Gastroesophageal sphincter (tissue), 4 donors: Measurements from ENCODE around the gene PLEKHD1. TPM values are rescaled to one million over a fixed set of nuclear protein-coding genes. Genes with fewer than 3 reads are reported as not detected.

Source experiments
- ATAC-seq: fragments of 150-250 bp; one replicate; pipeline ENCODE4 v1.9.1; 2016; ENCODE audit warnings: mild to moderate bottlenecking, moderate library complexity
- H3K27ac ChIP-seq, 4 donors: fragments of 200-600 bp; sonication (generic) in 3 of 4; 1 replicate in 3 of 4; 2 replicates in 1 of 4; pipeline ENCODE4 v1.5.1; 2016 to 2019
- H3K27me3 ChIP-seq: fragments of 200-600 bp; sonication (generic); one replicate; pipeline ENCODE4 v1.5.1; 2019
- H3K36me3 ChIP-seq, 2 donors: fragments of 200-600 bp; sonication (generic); one replicate each; pipeline ENCODE4 v1.5.1; 2019; ENCODE audit warnings: control low read depth in 1 of 2
- H3K4me1 ChIP-seq, 3 donors: fragments of 200-600 bp; sonication (generic); 1 replicate in 2 of 3; 2 replicates in 1 of 3; pipeline ENCODE4 v1.5.1; 2016 to 2019; ENCODE audit warnings: control low read depth in 2 of 3
- H3K4me3 ChIP-seq, 2 donors: fragments of 200-600 bp; sonication (generic); one replicate each; pipeline ENCODE4 v1.5.1; 2019; ENCODE audit warnings: mild to moderate bottlenecking in 1 of 2, moderate library complexity in 1 of 2
- H3K9me3 ChIP-seq, 3 donors: fragments of 200-600 bp; sonication (generic); one replicate each; pipeline ENCODE4 v1.5.1; 2017 to 2019; ENCODE audit warnings: control low read depth in 2 of 3
- EP300 ChIP-seq: sonication (generic); formaldehyde crosslinking; IDR thresholded peaks from one replicate; pipeline ENCODE4 v1.6.1; 2017; ENCODE audit warnings: antibody characterized with exemption, mild to moderate bottlenecking
- POLR2A ChIP-seq, 2 donors: fragments of 450-650 bp; IDR thresholded peaks; one replicate each; pipeline ENCODE4 v1.6.1; 2017; ENCODE audit warnings: antibody characterized with exemption in 2 of 2, mild to moderate bottlenecking in 2 of 2, moderate library complexity in 1 of 2
- POLR2AphosphoS5 ChIP-seq: sonication (generic); formaldehyde crosslinking; IDR thresholded peaks from one replicate; pipeline ENCODE4 v1.6.1; 2017; ENCODE audit warnings: antibody characterized with exemption
- WGBS, 2 donors: methylation state at CpG; one replicate each; pipeline ENCODE4 v1.1.5; 2018; ENCODE audit warnings: low coverage in 1 of 2; 5-methylcytosine and 5-hydroxymethylcytosine counted together
- total RNA-seq, 4 donors: library from RNA; depleted of rRNA; stranded (reverse); fragments of >200 nt; gene quantifications; one replicate each; pipeline ENCODE4 v1.1.0, GENCODE V29; 2016
- TF ChIP-seq, protein P1 (sequence below), 4 experiments: fragments of 200-600 bp in 2 of 4; fragments of 450-650 bp in 2 of 4; sonication (generic) in 1 of 4; IDR thresholded peaks; one replicate each; pipeline ENCODE4 v1.5.1; 2017 to 2019; ENCODE audit warnings: antibody characterized with exemption in 4 of 4, mild to moderate bottlenecking in 2 of 4, moderate library complexity in 2 of 4

Gene PLEKHD1
- total RNA-seq, 4 donors from 2014 or later: 0.08 to 0.16 TPM; not detected in 2

DNA sequence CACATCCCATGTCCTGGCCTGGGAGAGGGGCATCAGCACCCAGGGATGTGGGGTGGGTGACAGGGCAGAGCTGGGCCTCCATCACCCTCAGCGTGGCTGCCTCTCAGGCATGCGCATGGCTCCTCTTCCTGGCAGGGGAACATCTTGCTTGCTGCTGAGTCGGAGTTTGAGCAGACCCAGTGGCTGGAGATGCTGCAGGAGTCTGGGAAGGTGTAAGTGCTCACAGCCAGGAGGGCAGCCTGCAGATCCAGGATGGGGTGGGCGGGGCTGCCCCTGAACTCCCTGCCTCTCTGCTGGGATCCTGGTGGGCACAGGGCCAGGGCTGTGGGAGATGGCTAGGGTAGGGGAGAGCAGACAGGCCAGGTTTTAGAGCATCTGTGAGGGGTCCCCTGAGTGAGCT is 16.2 kb downstream of the PLEKHD1 start:
- Histone ChIP-seq H3K4me1 (peaks cover 0 to 20% (median 8%) of the 10 kb centered on the region in 3 donors), H3K9me3 (no peaks in the 10 kb centered on the region), H3K4me3 (no peak overlapping the region), H3K27ac (no peak overlapping the region), H3K27me3 (peaks cover 10% of the 10 kb centered on the region), H3K36me3 (no peaks in the 10 kb centered on the region)
- 100% methylated on average over 1 of the region's 4 CpGs; no CpG with 5 or more reads in 1 of the 2 donors for WGBS, 2 donors
- no peak for TF ChIP-seq EP300
- TF ChIP-seq, protein P1, sequence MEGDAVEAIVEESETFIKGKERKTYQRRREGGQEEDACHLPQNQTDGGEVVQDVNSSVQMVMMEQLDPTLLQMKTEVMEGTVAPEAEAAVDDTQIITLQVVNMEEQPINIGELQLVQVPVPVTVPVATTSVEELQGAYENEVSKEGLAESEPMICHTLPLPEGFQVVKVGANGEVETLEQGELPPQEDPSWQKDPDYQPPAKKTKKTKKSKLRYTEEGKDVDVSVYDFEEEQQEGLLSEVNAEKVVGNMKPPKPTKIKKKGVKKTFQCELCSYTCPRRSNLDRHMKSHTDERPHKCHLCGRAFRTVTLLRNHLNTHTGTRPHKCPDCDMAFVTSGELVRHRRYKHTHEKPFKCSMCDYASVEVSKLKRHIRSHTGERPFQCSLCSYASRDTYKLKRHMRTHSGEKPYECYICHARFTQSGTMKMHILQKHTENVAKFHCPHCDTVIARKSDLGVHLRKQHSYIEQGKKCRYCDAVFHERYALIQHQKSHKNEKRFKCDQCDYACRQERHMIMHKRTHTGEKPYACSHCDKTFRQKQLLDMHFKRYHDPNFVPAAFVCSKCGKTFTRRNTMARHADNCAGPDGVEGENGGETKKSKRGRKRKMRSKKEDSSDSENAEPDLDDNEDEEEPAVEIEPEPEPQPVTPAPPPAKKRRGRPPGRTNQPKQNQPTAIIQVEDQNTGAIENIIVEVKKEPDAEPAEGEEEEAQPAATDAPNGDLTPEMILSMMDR (IDR thresholded peaks at IDR 0.05): no peak
- TF ChIP-seq POLR2A (IDR thresholded peaks at IDR 0.05): no peak
- TF ChIP-seq POLR2AphosphoS5: no peak
- no peak for ATAC-seq

DNA sequence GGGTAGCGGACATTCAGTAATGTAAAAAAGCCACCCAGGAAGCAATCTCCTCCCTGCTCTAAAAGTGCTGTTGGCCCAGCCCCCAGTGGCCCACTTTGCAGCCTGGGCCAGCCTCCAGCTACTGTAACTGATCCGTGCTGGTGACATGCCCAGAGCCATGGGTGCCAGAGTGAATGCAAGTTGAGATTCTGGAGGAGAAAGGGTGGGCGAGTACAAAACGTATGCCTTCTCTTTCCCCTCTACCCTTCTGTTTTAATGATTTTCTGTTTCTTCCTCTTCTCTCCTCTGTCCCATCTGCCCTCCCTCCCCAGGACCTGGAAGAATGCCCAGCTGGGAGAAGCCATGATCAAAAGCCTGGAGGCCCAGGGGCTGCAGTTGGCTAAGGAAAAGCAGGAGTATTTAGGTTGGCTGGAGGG is 16.9 kb downstream of the PLEKHD1 start:
- WGBS, 2 donors: 7% methylated on average over 3 of the region's 4 CpGs
- Histone ChIP-seq H3K4me3 (no peak overlapping the region), H3K9me3 (no peaks in the 10 kb centered on the region), H3K27ac (peak overlapping the region in 1 of 4 donors; percentile 17), H3K27me3 (peaks cover 10% of the 10 kb centered on the region), H3K36me3 (no peaks in the 10 kb centered on the region), H3K4me1 (peaks cover 0 to 20% (median 8%) of the 10 kb centered on the region in 3 donors)
- ATAC-seq: no peak
- TF ChIP-seq POLR2A (IDR thresholded peaks at IDR 0.05): no peak

DNA sequence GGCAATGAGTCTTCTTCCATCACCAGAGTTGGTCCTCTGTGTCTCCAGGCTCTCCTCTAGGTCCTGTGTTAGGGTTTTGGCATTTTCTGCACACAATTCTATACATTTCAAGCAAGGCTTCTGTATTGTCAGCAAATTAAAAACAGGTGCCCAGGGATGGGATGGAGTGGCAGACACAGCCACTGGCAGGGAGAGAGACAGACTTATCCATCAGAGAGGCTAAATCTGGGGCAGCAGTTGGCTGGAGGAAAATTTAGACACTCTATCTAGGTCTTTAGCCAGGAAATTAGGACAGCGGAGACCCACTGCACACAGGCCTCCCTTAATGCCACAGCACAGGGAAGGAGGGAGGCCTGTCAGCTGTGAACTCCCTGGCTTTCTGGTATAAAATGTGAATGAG is 20.2 kb downstream of the PLEKHD1 start:
- WGBS, 2 donors: 100% methylated on average over 1 of the region's 1 CpG
- Histone ChIP-seq H3K4me1 (peaks cover 0 to 20% (median 8%) of the 10 kb centered on the region in 3 donors), H3K27ac (no peak overlapping the region), H3K27me3 (no peaks in the 10 kb centered on the region), H3K36me3 (no peaks in the 10 kb centered on the region), H3K4me3 (no peak overlapping the region), H3K9me3 (no peaks in the 10 kb centered on the region)
- ATAC-seq: no peak
- TF ChIP-seq EP300 (no peak), POLR2AphosphoS5 (no peak), POLR2A (IDR thresholded peaks at IDR 0.05) (no peak)

DNA sequence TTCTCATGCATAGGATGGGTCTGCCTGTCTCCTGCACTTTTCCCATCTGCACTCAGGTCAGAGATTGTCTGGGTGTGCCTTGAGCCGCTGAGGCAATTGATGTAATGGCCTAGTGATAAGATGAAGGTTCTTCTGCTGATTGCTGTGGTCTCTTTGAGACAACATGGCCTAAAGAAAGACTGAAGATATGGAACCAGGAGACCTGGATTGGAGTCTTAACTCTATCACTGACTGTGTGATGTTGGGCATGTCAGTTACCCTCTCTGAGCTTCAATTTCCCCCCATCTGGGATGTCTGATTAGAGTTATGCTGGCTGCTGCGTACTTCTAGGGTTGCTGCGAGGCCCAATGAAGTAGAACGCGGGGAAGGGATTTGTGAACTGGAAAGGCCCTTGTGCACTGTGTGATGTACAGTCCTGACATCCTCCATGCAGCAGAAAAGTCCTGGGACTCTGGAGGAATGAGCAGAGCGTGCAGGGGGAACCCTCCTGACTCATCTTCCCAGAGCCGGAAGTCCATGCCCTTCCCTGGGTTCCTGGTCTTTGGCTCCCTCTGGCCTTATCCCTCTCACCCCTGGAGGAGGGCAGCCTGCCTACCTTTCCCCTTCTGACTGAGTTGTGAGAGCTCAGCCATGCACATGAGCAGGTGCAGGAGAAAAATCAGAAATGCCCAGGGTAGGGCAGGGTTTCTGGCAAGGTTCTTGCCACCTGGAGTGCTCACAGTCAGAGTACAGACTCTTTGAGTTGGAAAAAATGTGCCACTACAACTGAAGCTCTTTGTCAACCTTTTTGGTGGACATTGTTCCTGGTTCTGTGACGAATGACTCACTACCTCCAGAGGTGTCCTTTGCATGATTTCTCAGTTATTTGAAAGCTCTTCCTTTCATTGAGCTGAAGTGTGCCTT is 21.1 kb downstream of the PLEKHD1 start:
- TF ChIP-seq, protein P1 (IDR thresholded peaks at IDR 0.05): no peak
- TF ChIP-seq EP300 (no peak), POLR2A (IDR thresholded peaks at IDR 0.05) (no peak), POLR2AphosphoS5 (no peak)
- H3K27ac ChIP-seq: no peak overlapping the region
- no peaks in the 10 kb centered on the region for H3K27me3 ChIP-seq
- H3K4me3 ChIP-seq: no peak overlapping the region
- H3K9me3 ChIP-seq: no peaks in the 10 kb centered on the region
- peaks cover 0 to 17% (median 8%) of the 10 kb centered on the region in 3 donors for H3K4me1 ChIP-seq
- H3K36me3 ChIP-seq: no peaks in the 10 kb centered on the region
- no peak for ATAC-seq
- 67 to 90% methylated on average over 1 to 6 of the region's 8 CpGs for WGBS, 2 donors

DNA sequence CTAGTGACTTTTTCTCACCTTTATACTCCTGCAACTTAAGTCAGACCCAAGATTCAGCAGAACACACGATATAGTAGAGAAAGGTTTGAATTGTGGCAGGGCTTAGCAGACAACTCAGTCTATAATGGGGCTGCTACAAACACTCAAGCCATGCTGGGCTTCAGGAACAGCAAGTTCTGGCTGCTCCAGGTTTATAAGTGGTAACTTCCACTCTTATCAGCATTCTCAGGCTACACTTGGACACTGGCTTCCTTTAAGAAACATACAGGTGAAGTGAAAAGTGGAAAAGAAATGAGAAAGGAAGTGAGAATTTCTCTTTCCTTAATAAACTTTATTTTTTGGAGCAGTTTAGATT is 21.7 kb downstream of the PLEKHD1 start:
- H3K27ac ChIP-seq: no peak overlapping the region
- ATAC-seq: no peak
- WGBS, 2 donors: 71 to 86% methylated on average over 1 of the region's 1 CpG
- H3K4me1 ChIP-seq: peaks cover 0 to 11% (median 6%) of the 10 kb centered on the region in 3 donors
- H3K27me3 ChIP-seq: no peaks in the 10 kb centered on the region
- no peak overlapping the region for H3K4me3 ChIP-seq
- no peaks in the 10 kb centered on the region for H3K36me3 ChIP-seq
- H3K9me3 ChIP-seq: no peaks in the 10 kb centered on the region
- no peak for TF ChIP-seq POLR2A (IDR thresholded peaks at IDR 0.05)
- no peak for TF ChIP-seq POLR2AphosphoS5
- TF ChIP-seq EP300: no peak
- TF ChIP-seq, protein P1 (IDR thresholded peaks at IDR 0.05): no peak
